ENCODE data around the gene ASCC1. TPM values are rescaled to one million over a fixed set of nuclear protein-coding genes. Genes with fewer than 3 reads are reported as not detected.

Gene ASCC1
- total and polyA plus RNA-seq, 2 of the 4 experiments (the other 2 are of a cell fraction): 15.9 to 21.0 TPM

DNA sequence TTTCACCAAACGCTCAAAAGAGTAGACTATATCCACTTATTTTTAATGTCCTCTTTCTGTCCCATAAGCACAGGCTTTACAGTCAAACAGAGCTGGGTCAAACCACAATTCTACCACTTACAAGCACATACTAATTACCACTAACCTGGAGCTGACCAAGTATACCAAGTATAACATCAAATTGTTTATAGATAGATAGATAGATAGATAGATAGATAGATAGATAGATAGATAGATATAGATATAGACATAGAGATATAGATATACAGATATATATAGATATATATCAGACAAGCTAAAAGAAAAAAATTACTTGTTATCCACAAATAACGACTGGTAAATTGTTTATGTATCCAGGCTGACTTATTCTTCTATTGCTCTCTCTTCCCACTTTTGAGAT is 75.2 kb downstream of the ASCC1 start:
- Histone ChIP-seq H3K18ac (ENCODE audit: low read depth, low read length) (no peak overlapping the region), H3K4me1 (ENCODE audit: control insufficient read depth, insufficient read depth, low read length) (no peaks in the 10 kb centered on the region), H3K79me1 (ENCODE audit: low read depth in 1 of 2, low read length in 2 of 2) (no peaks in the 10 kb centered on the region), H2BK15ac (ENCODE audit: low read depth, low read length) (no peak overlapping the region), H2AFZ (replicated peaks; ENCODE audit: low read length, poor library complexity) (no peak overlapping the region), H4K91ac (ENCODE audit: insufficient read depth, low read depth, low read length) (no peak overlapping the region), H3K56ac (ENCODE audit: extremely low read depth, insufficient read depth, low read length) (no peak overlapping the region), H3K14ac (replicated peaks; ENCODE audit: low read depth, low read length) (no peak overlapping the region), H2BK20ac (ENCODE audit: low read depth, low read length) (no peak overlapping the region), H3K23ac (ENCODE audit: low read depth, low read length) (no peak overlapping the region), H2AK5ac (ENCODE audit: low read depth, low read length) (no peak overlapping the region), H3K36me3 (ENCODE audit: control insufficient read depth, insufficient read depth, low read length) (no peaks in the 10 kb centered on the region; the same call in 1 of the 2 replicates), H4K20me1 (ENCODE audit: insufficient read depth, low read length) (no peaks in the 10 kb centered on the region), H2BK5ac (ENCODE audit: low read depth, low read length, poor library complexity, severe bottlenecking) (no peak overlapping the region), H3K27ac (ENCODE audit: insufficient read depth, low read length) (no peak overlapping the region), H3K9me1 (ENCODE audit: insufficient read depth, low read length) (no peaks in the 10 kb centered on the region), H3K27me3 (ENCODE audit: control insufficient read depth, insufficient read depth, low read length) (no peaks in the 10 kb centered on the region), H2BK120ac (ENCODE audit: low read depth, low read length) (no peak overlapping the region), H2AK9ac (replicated peaks; ENCODE audit: low read depth, low read length, poor library complexity) (no peak overlapping the region), H3K9ac (ENCODE audit: low read depth, low read length) (no peak overlapping the region), H4K5ac (ENCODE audit: low read depth, low read length) (no peak overlapping the region), H4K8ac (ENCODE audit: low read depth in 2 of 2, low read length in 2 of 2) (no peak overlapping the region), H3K4me3 (ENCODE audit: insufficient read depth, low read depth, low read length) (no peak overlapping the region), H3K9me3 (ENCODE audit: control insufficient read depth, insufficient read depth, low read length) (no peaks in the 10 kb centered on the region; the same call in 1 of the 2 replicates), H3K4ac (ENCODE audit: low read depth, low read length) (no peak overlapping the region), H3K4me2 (ENCODE audit: low read depth, low read length) (no peak overlapping the region)
- in situ Hi-C loops (cut with MboI; ENCODE audit: low sequenced_read_pairs): no loop called here
- dilution Hi-C loops (cut with HindIII; ENCODE audit: low sequenced_read_pairs, unreplicated experiment): no loop called here
- ATAC-seq (ENCODE audit: low read depth) (no peak), DNase-seq (no peak)
- no CpG with 5 or more reads among the region's 2 CpGs for WGBS, 2 experiments (ENCODE audit: extremely low coverage in 2 of 2, insufficient read length in 1 of 2)
- TF ChIP-seq RAD21 (IDR thresholded peaks at IDR 0.05; ENCODE audit: low read length) (no peak), NFE2L2 (IDR thresholded peaks at IDR 0.05; ENCODE audit: low read depth, low read length) (no peak), FOS (IDR thresholded peaks at IDR 0.05; ENCODE audit: low read depth, low read length) (no peak), SMC3 (IDR thresholded peaks at IDR 0.05; ENCODE audit: low read depth, low read length) (no peak), RFX5 (IDR thresholded peaks at IDR 0.05; ENCODE audit: low read depth, low read length) (no peak), BHLHE40 (IDR thresholded peaks at IDR 0.05; ENCODE audit: low read depth, low read length) (no peak)
- POLR2A ChIA-PET (ENCODE audit: unreplicated experiment): no interaction called here
- CTCF ChIA-PET: no interaction called here
- no TSS peak for BruUV-seq (replicated peaks)
- intact Hi-C loops (cut with micrococcal nuclease): no loop called here

All from IMR-90 (cell line).